ENCODE results near the gene SH2D3A.

- TF ChIP-seq, protein P1, sequence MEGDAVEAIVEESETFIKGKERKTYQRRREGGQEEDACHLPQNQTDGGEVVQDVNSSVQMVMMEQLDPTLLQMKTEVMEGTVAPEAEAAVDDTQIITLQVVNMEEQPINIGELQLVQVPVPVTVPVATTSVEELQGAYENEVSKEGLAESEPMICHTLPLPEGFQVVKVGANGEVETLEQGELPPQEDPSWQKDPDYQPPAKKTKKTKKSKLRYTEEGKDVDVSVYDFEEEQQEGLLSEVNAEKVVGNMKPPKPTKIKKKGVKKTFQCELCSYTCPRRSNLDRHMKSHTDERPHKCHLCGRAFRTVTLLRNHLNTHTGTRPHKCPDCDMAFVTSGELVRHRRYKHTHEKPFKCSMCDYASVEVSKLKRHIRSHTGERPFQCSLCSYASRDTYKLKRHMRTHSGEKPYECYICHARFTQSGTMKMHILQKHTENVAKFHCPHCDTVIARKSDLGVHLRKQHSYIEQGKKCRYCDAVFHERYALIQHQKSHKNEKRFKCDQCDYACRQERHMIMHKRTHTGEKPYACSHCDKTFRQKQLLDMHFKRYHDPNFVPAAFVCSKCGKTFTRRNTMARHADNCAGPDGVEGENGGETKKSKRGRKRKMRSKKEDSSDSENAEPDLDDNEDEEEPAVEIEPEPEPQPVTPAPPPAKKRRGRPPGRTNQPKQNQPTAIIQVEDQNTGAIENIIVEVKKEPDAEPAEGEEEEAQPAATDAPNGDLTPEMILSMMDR (IDR thresholded peaks at IDR 0.05; ENCODE audit: low read depth, low read length), result no peak
- no peak for TF ChIP-seq POLR2A (IDR thresholded peaks at IDR 0.05; ENCODE audit: extremely low read depth, insufficient read length)
- TF ChIP-seq MAX (IDR thresholded peaks at IDR 0.05; ENCODE audit: low read depth, low read length), result no peak
These were observed 10.2 kb upstream of the SH2D3A start for GRCh38 chr19:6777434-6777833.
